K562 (cell line): Measurements from ENCODE around the gene UBE2H. TPM values are rescaled to one million over a fixed set of nuclear protein-coding genes. Genes with fewer than 3 reads are reported as not detected.
A peak's percentile ranks its signal among the peaks of the same experiment; 100 is the strongest.

Source experiments
- BCOR ChIP-seq: fragments of 450-650 bp; IDR thresholded peaks from 2 replicates; pipeline ENCODE4 v1.6.1; 2016
- CBX2 ChIP-seq: fragments of 200-600 bp; sonication (generic); IDR thresholded peaks from one replicate; pipeline ENCODE4 v1.6.1; 2012; ENCODE audit warnings: mild to moderate bottlenecking, low read length, inconsistent platforms; ENCODE audit not compliant: insufficient read depth, poor library complexity, severe bottlenecking
- CREB1 ChIP-seq, 2 experiments: sonication (generic) in 1 of 2; formaldehyde crosslinking in 1 of 2; IDR thresholded peaks; 2 replicates each; pipeline versions ENCODE4 v1.6.1 to v1.8.0; 2012 to 2022; ENCODE audit warnings: inconsistent platforms in 1 of 2, mild to moderate bottlenecking in 1 of 2, missing genetic modification reagents in 1 of 2, moderate library complexity in 1 of 2
- CXXC5 ChIP-seq: fragments of 250-450 bp; sonication (Bioruptor Pico); IDR thresholded peaks from 2 replicates; pipeline ENCODE4 v1.8.0; 2022; ENCODE audit warnings: inconsistent platforms, mild to moderate bottlenecking, moderate library complexity
- DDX20 ChIP-seq: fragments of 450-650 bp; IDR thresholded peaks from 2 replicates; pipeline ENCODE4 v1.6.1; 2016; ENCODE audit warnings: missing genetic modification characterization, low read depth, mild to moderate bottlenecking, missing compliant biosample characterization, moderate library complexity
- DIDO1 ChIP-seq: fragments of 450-650 bp; IDR thresholded peaks from 2 replicates; pipeline ENCODE4 v1.6.1; 2016; ENCODE audit warnings: low read depth, missing biosample characterization, missing genetic modification characterization
- ELF4 ChIP-seq: fragments of 450-650 bp; formaldehyde crosslinking; IDR thresholded peaks from 2 replicates; pipeline ENCODE4 v1.4.0; 2022; ENCODE audit warnings: missing genetic modification characterization
- FOXJ2 ChIP-seq: fragments of 200-800 bp; sonication (Bioruptor generic); IDR thresholded peaks from 2 replicates; pipeline ENCODE4 v1.6.1; 2016; ENCODE audit warnings: missing genetic modification characterization, missing compliant biosample characterization
- GABPA ChIP-seq: fragments of 200-800 bp; sonication (Bioruptor generic); conservative IDR thresholded peaks from 2 replicates; pipeline ENCODE4 v1.6.1; 2016; ENCODE audit warnings: low read depth, missing genetic modification characterization, missing compliant biosample characterization
- HDAC3 ChIP-seq: fragments of 450-650 bp; IDR thresholded peaks from 2 replicates; pipeline ENCODE4 v1.6.1; 2018; ENCODE audit warnings: borderline replicate concordance, mild to moderate bottlenecking, moderate library complexity; ENCODE audit not compliant: partially characterized antibody
- HDAC8 ChIP-seq: fragments of 450-650 bp; IDR thresholded peaks from 2 replicates; pipeline ENCODE4 v1.6.1; 2016; ENCODE audit warnings: mild to moderate bottlenecking, missing genetic modification characterization, moderate library complexity, missing compliant biosample characterization
- KAT8 ChIP-seq: fragments of 450-650 bp; IDR thresholded peaks from 2 replicates; pipeline ENCODE4 v1.6.1; 2016; ENCODE audit warnings: low read depth, mild to moderate bottlenecking
- MCM5 ChIP-seq: fragments of 450-650 bp; IDR thresholded peaks from 2 replicates; pipeline ENCODE4 v1.6.1; 2016; ENCODE audit warnings: low read depth
- MTF1 ChIP-seq: fragments of 250-450 bp; sonication (Bioruptor Pico); IDR thresholded peaks from 2 replicates; pipeline ENCODE4 v1.9.0; 2021; ENCODE audit warnings: moderate library complexity, mild to moderate bottlenecking, inconsistent platforms, borderline replicate concordance
- NCOA6 ChIP-seq: fragments of 450-650 bp; IDR thresholded peaks from 2 replicates; pipeline ENCODE4 v1.6.1; 2017; ENCODE audit warnings: mild to moderate bottlenecking
- NEUROD1 ChIP-seq: fragments of 150-350 bp; IDR thresholded peaks from 2 replicates; pipeline ENCODE4 v1.6.1; 2014; ENCODE audit warnings: borderline replicate concordance, low read length, low read depth; ENCODE audit not compliant: partially characterized antibody
- NFATC3 ChIP-seq: fragments of 450-650 bp; IDR thresholded peaks from 2 replicates; pipeline ENCODE4 v1.6.1; 2017; ENCODE audit warnings: mild to moderate bottlenecking
- NFE2 ChIP-seq: IDR thresholded peaks from 2 replicates; pipeline ENCODE4 v1.6.1; 2014; ENCODE audit warnings: antibody characterized with exemption, low read depth
- NFRKB ChIP-seq: fragments of 450-650 bp; IDR thresholded peaks from 2 replicates; pipeline ENCODE4 v1.6.1; 2016; ENCODE audit warnings: low read depth
- NUFIP1 ChIP-seq: fragments of 450-650 bp; IDR thresholded peaks from 2 replicates; pipeline ENCODE4 v1.6.1; 2018; ENCODE audit not compliant: partially characterized antibody
- PML ChIP-seq: IDR thresholded peaks from 2 replicates; pipeline ENCODE4 v1.6.1; 2012; ENCODE audit warnings: low read length, inconsistent platforms
- PTBP1 ChIP-seq: fragments of 200-400 bp; formaldehyde crosslinking; IDR thresholded peaks from 2 replicates; pipeline ENCODE4 v1.6.1; 2017; ENCODE audit warnings: low read depth, low read length
- PTRF ChIP-seq: fragments of 450-650 bp; IDR thresholded peaks from 2 replicates; pipeline ENCODE4 v1.6.1; 2016; ENCODE audit warnings: mild to moderate bottlenecking, missing genetic modification characterization, missing compliant biosample characterization
- TAL1 ChIP-seq: fragments of 450-650 bp; IDR thresholded peaks from 2 replicates; pipeline ENCODE4 v1.6.1; 2016; ENCODE audit warnings: mild to moderate bottlenecking
- ZNF766 ChIP-seq: fragments of 200-800 bp; sonication (Bioruptor generic); conservative IDR thresholded peaks from 2 replicates; pipeline ENCODE4 v1.6.1; 2016; ENCODE audit warnings: missing genetic modification characterization, missing compliant biosample characterization
- polyA plus RNA-seq, 8 experiments: library from polyadenylated mRNA; depleted of rRNA in 4 of 8; stranded (reverse) in 5 of 8; unstranded in 3 of 8; fragments of >200 nt; fragmentation: Nextera tagmentation in 2 of 8; fragmentation: Illumina TruSeq in 1 of 8; extraction: Ambion mirVana in 2 of 8; extraction: Trizol in 1 of 8; gene quantifications; 2 replicates each; pipeline versions ENCODE4 v1.2.1 to v1.2.3, GENCODE V29; 2011 to 2014; ENCODE audit warnings: inconsistent platforms in 1 of 8, missing spikeins in 1 of 8
- total RNA-seq, 7 experiments: library from RNA; depleted of rRNA in 6 of 7; stranded (reverse); fragments of >200 nt in 6 of 7; fragmentation: Illumina TruSeq in 2 of 7; extraction: Trizol in 2 of 7; gene quantifications; 2 replicates each; pipeline versions ENCODE4 v1.2.1 to v1.2.3, GENCODE V29; 2011 to 2021; ENCODE audit warnings: low replicate concordance in 1 of 7
- TF ChIP-seq, protein P1 (sequence below): sonication (generic); formaldehyde crosslinking; IDR thresholded peaks from 2 replicates; pipeline ENCODE4 v1.8.1; 2023; ENCODE audit warnings: mild to moderate bottlenecking, missing genetic modification reagents, moderate library complexity
- TF ChIP-seq, protein P2 (sequence below): fragments of 250-450 bp; sonication (Bioruptor Pico); IDR thresholded peaks from 2 replicates; pipeline ENCODE4 v1.6.1; 2021; ENCODE audit warnings: mild to moderate bottlenecking
- TF ChIP-seq, protein P3 (sequence below): IDR thresholded peaks from 3 replicates; pipeline ENCODE4 v1.6.1; 2011; ENCODE audit warnings: borderline replicate concordance, mild to moderate bottlenecking; ENCODE audit not compliant: insufficient read length, insufficient read depth

Gene UBE2H
- total and polyA plus RNA-seq, 9 of the 15 experiments (the other 6 are each of a cell fraction or from before 2014, with no cell fraction given): 6.3 to 33.0 (median 13.3) TPM

DNA sequence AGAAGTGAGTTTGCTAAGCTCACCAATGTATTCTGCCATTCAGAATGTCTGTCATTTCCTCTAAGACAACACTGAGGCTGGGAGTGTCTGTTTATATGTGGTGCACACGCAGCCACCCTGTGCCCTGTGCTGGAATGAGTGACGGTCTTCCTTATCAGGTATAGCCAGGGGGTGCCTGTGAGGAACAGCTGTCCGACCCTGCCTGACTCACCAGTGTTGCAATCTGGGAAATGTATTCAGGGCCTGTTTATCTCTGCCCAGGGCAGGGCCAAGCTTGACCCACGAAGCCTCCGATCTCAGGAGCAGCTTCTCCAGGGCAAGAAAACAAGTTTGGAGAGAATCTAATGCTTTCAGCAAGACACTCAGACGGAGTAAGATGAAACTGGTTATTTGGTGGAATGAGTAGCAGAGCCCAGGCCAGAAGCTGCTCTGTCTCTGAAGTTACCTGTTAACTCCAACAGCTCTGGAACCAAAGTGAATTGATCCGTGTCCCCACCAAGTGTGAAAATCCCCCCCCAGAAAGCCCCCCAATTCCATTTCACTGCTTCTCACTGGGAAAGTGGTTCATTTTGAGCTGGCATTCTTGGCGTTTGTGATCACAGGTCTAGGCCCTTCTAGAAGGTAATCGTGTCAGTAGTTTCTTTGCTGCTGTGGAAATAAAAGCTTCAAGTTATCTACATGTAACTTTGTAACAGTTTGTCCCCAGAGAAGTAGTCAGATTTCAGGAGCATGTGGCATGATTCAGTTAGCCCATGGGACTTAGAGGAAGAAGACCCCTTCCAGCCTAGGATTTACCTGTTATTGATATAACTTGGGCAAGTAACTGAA is 6.1 kb upstream of the UBE2H start (continued):
- TF ChIP-seq CREB1 (IDR thresholded peaks at IDR 0.05): peak; percentile 92
- TF ChIP-seq CREB1 (CRISPR knock-in tag; IDR thresholded peaks at IDR 0.05): peak; percentile 86
- peak; percentile 89 for TF ChIP-seq NFE2
- TF ChIP-seq, protein P1, sequence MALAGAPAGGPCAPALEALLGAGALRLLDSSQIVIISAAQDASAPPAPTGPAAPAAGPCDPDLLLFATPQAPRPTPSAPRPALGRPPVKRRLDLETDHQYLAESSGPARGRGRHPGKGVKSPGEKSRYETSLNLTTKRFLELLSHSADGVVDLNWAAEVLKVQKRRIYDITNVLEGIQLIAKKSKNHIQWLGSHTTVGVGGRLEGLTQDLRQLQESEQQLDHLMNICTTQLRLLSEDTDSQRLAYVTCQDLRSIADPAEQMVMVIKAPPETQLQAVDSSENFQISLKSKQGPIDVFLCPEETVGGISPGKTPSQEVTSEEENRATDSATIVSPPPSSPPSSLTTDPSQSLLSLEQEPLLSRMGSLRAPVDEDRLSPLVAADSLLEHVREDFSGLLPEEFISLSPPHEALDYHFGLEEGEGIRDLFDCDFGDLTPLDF (CRISPR knock-in tag): peak; percentile 82; the same call in 1 of the 2 replicates
- TF ChIP-seq MTF1 (CRISPR knock-in tag): peak; percentile 42; the same call in 1 of the 2 replicates
- TF ChIP-seq NFRKB: peak; percentile 65; the same call in 1 of the 2 replicates
- TF ChIP-seq BCOR: peak; percentile 99
- peak; percentile 100 for TF ChIP-seq TAL1
- TF ChIP-seq CXXC5 (CRISPR knock-in tag): peak; percentile 99
- no peak for TF ChIP-seq MCM5
- peak; percentile 100 for TF ChIP-seq PML
- peak; percentile 59 for TF ChIP-seq DIDO1 (tag)
- no peak for TF ChIP-seq NCOA6
- TF ChIP-seq GABPA (tag): peak; percentile 56; the same call in 1 of the 2 replicates
- TF ChIP-seq, protein P2, sequence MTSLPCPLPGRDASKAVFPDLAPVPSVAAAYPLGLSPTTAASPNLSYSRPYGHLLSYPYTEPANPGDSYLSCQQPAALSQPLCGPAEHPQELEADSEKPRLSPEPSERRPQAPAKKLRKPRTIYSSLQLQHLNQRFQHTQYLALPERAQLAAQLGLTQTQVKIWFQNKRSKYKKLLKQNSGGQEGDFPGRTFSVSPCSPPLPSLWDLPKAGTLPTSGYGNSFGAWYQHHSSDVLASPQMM (CRISPR knock-in tag): no peak
- peak; percentile 84 for TF ChIP-seq NFATC3
- peak; percentile 61 for TF ChIP-seq NUFIP1
- TF ChIP-seq ELF4 (CRISPR knock-in tag): no peak
- TF ChIP-seq HDAC8 (tag): 0 out of 2 replicates have a peak, but pooled peaks have one; percentile 71
- TF ChIP-seq DDX20 (tag): no peak; the same call in 1 of the 2 replicates
- TF ChIP-seq PTBP1: peak; percentile 93
- TF ChIP-seq HDAC3: peak; percentile 99
- peak; percentile 89 for TF ChIP-seq FOXJ2
- TF ChIP-seq CBX2: no peak
- peak; percentile 98 for TF ChIP-seq NEUROD1
- peak; percentile 98 for TF ChIP-seq ZNF766 (CRISPR knock-in tag)
- 0 out of 2 replicates have a peak, but pooled peaks have one; percentile 13 for TF ChIP-seq PTRF (tag)
- TF ChIP-seq, protein P3, sequence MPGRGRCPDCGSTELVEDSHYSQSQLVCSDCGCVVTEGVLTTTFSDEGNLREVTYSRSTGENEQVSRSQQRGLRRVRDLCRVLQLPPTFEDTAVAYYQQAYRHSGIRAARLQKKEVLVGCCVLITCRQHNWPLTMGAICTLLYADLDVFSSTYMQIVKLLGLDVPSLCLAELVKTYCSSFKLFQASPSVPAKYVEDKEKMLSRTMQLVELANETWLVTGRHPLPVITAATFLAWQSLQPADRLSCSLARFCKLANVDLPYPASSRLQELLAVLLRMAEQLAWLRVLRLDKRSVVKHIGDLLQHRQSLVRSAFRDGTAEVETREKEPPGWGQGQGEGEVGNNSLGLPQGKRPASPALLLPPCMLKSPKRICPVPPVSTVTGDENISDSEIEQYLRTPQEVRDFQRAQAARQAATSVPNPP: no peak
- no peak for TF ChIP-seq KAT8
